ENCODE data around the gene HMG20B. TPM values are rescaled to one million over a fixed set of nuclear protein-coding genes. Genes with fewer than 3 reads are reported as not detected.
A peak's percentile ranks its signal among the peaks of the same experiment; 100 is the strongest.

Gene HMG20B
- total RNA-seq, 1 experiment from 2014 or later, result 115 TPM

DNA sequence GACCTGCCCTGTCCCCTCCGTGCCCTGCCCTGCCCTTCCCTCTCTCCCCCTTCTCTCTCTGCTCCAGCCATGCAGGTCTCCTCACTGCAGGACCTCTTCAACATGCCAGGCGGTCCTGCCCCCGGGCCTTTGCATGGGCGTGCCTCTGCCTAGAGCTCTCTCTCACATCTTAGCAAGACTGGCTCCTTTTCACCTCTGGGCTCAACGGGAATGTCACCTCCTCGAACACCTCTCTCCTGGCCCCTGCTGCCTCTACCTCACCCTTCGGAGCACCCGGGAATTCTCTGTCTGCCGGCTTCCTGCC, 21.0 kb upstream of the HMG20B start:
- H3F3A ChIP-seq (ENCODE audit: insufficient read depth, low read depth), result no peaks in the 10 kb centered on the region
- no peak overlapping the region for H3K4me3 ChIP-seq
- H3K9me2 ChIP-seq (ENCODE audit: insufficient read depth), result no peaks in the 10 kb centered on the region
- H2AFZ ChIP-seq, result no peak overlapping the region
- intact Hi-C loops (cut with micrococcal nuclease; ENCODE audit: unreplicated experiment), result no loop called here
- no TSS peak for BruUV-seq (replicated peaks)
- H3K27me3 ChIP-seq (ENCODE audit: insufficient read depth, low read depth), result no peaks in the 10 kb centered on the region
- TF ChIP-seq, protein P1, sequence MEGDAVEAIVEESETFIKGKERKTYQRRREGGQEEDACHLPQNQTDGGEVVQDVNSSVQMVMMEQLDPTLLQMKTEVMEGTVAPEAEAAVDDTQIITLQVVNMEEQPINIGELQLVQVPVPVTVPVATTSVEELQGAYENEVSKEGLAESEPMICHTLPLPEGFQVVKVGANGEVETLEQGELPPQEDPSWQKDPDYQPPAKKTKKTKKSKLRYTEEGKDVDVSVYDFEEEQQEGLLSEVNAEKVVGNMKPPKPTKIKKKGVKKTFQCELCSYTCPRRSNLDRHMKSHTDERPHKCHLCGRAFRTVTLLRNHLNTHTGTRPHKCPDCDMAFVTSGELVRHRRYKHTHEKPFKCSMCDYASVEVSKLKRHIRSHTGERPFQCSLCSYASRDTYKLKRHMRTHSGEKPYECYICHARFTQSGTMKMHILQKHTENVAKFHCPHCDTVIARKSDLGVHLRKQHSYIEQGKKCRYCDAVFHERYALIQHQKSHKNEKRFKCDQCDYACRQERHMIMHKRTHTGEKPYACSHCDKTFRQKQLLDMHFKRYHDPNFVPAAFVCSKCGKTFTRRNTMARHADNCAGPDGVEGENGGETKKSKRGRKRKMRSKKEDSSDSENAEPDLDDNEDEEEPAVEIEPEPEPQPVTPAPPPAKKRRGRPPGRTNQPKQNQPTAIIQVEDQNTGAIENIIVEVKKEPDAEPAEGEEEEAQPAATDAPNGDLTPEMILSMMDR (conservative IDR thresholded peaks at IDR 0.05), result no peak
- no peak for TF ChIP-seq EZH2 (IDR thresholded peaks at IDR 0.05; ENCODE audit: low read depth)
- H3K4me2 ChIP-seq, result no peak overlapping the region
- CTCF ChIA-PET, result no interaction called here
- H3K9me3 ChIP-seq (ENCODE audit: insufficient read depth, low read depth), result no peaks in the 10 kb centered on the region
- peaks cover 11% of the 10 kb centered on the region for H4K20me1 ChIP-seq (ENCODE audit: insufficient read depth)
- no peak for DNase-seq
- H3K27ac ChIP-seq, result no peak overlapping the region
- POLR2A ChIA-PET (ENCODE audit: unreplicated experiment), result no interaction called here
- H3K36me3 ChIP-seq (ENCODE audit: low read depth), result no peaks in the 10 kb centered on the region
- H3K79me2 ChIP-seq (ENCODE audit: low read depth), result peaks cover 19% of the 10 kb centered on the region
- peaks cover 10% of the 10 kb centered on the region; the same call in 1 of the 2 replicates for H3K4me1 ChIP-seq (replicated peaks; ENCODE audit: insufficient read depth)

DNA sequence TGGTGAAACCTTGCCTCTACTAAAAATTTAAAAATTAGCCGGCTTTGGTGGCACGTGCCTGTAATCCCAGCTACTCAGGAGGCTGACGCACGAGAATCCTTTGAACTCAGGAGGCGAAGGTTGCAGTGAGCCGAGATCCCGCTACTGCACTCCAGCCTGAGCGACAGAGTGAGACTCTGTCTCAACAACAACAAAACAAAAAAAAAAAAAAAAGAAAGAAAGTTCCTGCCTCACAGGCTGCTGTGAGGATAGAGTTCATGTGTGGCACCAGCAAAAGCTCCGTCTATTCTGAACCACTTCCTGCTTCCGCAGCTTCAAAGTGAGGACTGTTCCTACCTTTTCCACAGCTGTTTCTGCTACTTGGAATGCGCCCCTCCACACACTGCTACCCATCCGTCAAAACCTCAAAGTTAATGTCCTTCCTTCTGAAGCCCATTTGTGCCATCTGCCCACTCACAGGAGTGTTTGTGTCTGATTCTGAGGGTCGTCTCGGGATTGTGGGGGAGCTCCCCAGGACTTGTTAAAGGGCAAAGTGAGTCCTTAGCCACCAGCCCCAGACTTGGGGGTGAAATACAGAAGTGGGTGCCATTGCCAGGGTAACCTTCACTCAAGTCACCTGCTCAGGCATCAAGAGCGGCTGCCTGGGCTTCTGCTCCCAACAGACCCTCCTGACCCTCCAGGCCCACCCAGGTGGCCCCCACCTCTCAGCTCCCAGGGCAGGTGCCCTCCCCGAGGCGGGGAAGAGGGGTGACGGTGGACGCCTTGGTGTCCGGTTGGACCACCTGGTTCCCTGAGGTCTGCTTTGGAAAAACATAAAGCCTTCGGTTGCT, 18.3 kb upstream of the HMG20B start:
- Histone ChIP-seq H2AFZ (no peak overlapping the region), H3K9me2 (ENCODE audit: insufficient read depth) (no peaks in the 10 kb centered on the region), H3K9me3 (ENCODE audit: insufficient read depth, low read depth) (no peaks in the 10 kb centered on the region), H3F3A (ENCODE audit: insufficient read depth, low read depth) (peaks cover 8% of the 10 kb centered on the region), H3K27ac (no peak overlapping the region), H4K20me1 (ENCODE audit: insufficient read depth) (peaks cover 12% of the 10 kb centered on the region), H3K27me3 (ENCODE audit: insufficient read depth, low read depth) (no peaks in the 10 kb centered on the region), H3K4me3 (no peak overlapping the region), H3K4me2 (no peak overlapping the region), H3K79me2 (ENCODE audit: low read depth) (peaks cover 22% of the 10 kb centered on the region), H3K36me3 (ENCODE audit: low read depth) (no peaks in the 10 kb centered on the region), H3K4me1 (replicated peaks; ENCODE audit: insufficient read depth) (peaks cover 16% of the 10 kb centered on the region; the same call in 1 of the 2 replicates)
- DNase-seq, result no peak
- no TSS peak for BruUV-seq (replicated peaks)
- ChIA-PET CTCF (no interaction called here), POLR2A (ENCODE audit: unreplicated experiment) (no interaction called here)
- intact Hi-C loops (cut with micrococcal nuclease; ENCODE audit: unreplicated experiment), result loop anchor here (5.0 kb wide), 1 partner anchor 73 kb away; the partner anchor contains the start of gene CACTIN
- no peak for TF ChIP-seq EZH2 (IDR thresholded peaks at IDR 0.05; ENCODE audit: low read depth)
- TF ChIP-seq, protein P1 (conservative IDR thresholded peaks at IDR 0.05), result no peak

DNA sequence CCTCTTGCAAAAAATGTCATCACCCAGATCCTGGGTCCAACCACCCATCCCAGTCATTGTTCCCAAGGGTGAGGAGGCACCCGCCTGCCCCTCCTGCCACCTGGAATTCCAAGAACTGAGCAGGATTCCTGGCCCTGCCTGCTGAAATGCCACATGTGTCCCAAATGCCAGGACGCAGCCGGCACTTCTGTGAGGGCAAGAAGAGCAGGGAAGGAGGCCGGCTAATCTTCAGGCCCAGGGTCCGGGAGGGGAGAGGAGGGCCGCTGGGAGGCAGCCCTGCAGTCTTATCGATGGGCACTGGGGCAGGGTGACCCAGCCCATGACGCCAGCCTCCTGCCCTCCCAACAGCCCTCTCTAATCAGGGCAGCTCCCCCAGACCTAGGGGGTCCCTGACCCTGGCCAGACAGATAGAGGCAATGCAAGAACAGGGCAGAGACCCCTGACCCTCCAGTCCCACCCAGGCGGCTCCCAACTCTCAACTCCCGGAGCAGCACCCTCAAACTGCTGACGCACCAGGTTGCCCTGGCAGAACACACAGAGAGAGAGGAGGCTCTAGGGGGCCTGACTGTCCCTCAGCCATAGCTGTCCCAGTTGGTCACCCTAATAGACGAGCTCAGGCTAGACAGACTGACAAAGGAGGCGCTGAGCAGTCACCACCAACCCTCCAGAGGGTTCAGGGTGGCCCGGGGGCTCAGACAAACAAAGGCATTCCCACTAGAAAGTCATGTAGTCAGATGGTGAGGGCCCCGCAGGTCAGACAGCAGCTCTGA, 16.9 kb upstream of the HMG20B start:
- Histone ChIP-seq H2AFZ (no peak overlapping the region), H3K27ac (no peak overlapping the region), H3K4me3 (peak overlapping the region; percentile 63; the same call in 1 of the 2 replicates), H3K36me3 (ENCODE audit: low read depth) (no peaks in the 10 kb centered on the region), H3K79me2 (ENCODE audit: low read depth) (peaks cover 22% of the 10 kb centered on the region), H3K9me2 (ENCODE audit: insufficient read depth) (no peaks in the 10 kb centered on the region), H4K20me1 (ENCODE audit: insufficient read depth) (peaks cover 12% of the 10 kb centered on the region), H3K4me1 (replicated peaks; ENCODE audit: insufficient read depth) (peaks cover 16% of the 10 kb centered on the region; the same call in 1 of the 2 replicates), H3K27me3 (ENCODE audit: insufficient read depth, low read depth) (no peaks in the 10 kb centered on the region), H3F3A (ENCODE audit: insufficient read depth, low read depth) (peaks cover 8% of the 10 kb centered on the region), H3K4me2 (peak overlapping the region; percentile 81), H3K9me3 (ENCODE audit: insufficient read depth, low read depth) (no peaks in the 10 kb centered on the region)
- BruUV-seq (replicated peaks), result no TSS peak
- DNase-seq, result no peak
- no peak for TF ChIP-seq EZH2 (IDR thresholded peaks at IDR 0.05; ENCODE audit: low read depth)
- TF ChIP-seq, protein P1 (conservative IDR thresholded peaks at IDR 0.05), result no peak
- ChIA-PET POLR2A (ENCODE audit: unreplicated experiment) (no interaction called here), CTCF (interaction anchor here (0.9 kb wide), 1 partner anchor 11 kb away, joined by 3 read pairs; no protein-coding TSS in a partner anchor)
- intact Hi-C loops (cut with micrococcal nuclease; ENCODE audit: unreplicated experiment), result loop anchor here (5.0 kb wide), 1 partner anchor 71 kb away; the partner anchor contains the start of gene CACTIN

Data from PC-9 (cell line).